Measurements from ENCODE around the gene ZFAND3.

GRCh38 chr6:37862430-37862829 lies 42.9 kb downstream of the ZFAND3 start:
- TF ChIP-seq, protein P1, sequence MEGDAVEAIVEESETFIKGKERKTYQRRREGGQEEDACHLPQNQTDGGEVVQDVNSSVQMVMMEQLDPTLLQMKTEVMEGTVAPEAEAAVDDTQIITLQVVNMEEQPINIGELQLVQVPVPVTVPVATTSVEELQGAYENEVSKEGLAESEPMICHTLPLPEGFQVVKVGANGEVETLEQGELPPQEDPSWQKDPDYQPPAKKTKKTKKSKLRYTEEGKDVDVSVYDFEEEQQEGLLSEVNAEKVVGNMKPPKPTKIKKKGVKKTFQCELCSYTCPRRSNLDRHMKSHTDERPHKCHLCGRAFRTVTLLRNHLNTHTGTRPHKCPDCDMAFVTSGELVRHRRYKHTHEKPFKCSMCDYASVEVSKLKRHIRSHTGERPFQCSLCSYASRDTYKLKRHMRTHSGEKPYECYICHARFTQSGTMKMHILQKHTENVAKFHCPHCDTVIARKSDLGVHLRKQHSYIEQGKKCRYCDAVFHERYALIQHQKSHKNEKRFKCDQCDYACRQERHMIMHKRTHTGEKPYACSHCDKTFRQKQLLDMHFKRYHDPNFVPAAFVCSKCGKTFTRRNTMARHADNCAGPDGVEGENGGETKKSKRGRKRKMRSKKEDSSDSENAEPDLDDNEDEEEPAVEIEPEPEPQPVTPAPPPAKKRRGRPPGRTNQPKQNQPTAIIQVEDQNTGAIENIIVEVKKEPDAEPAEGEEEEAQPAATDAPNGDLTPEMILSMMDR (IDR thresholded peaks at IDR 0.05): no peak
- no peak for TF ChIP-seq EP300 (IDR thresholded peaks at IDR 0.05)
